Measurements from ENCODE around the gene VPS8. TPM values are rescaled to one million over a fixed set of nuclear protein-coding genes. Genes with fewer than 3 reads are reported as not detected.

The VPS8 gene
- total and polyA plus RNA-seq, 2 of the 8 experiments (the other 6 are each of a cell fraction or from before 2014, with no cell fraction given), result 13.0 to 41.0 TPM

- Histone ChIP-seq H4K91ac (replicated peaks; ENCODE audit: insufficient read length, low read length) (no peak overlapping the region), H2BK12ac (ENCODE audit: low read depth, low read length) (no peak overlapping the region), H3K27me3 (replicated peaks in 1 of 4; ENCODE audit: control insufficient read depth in 3 of 4, extremely low read depth in 1 of 4, insufficient read depth in 3 of 4, low read length in 3 of 4) (no peaks in the 10 kb centered on the region), H3K79me1 (ENCODE audit: low read depth, low read length) (no peaks in the 10 kb centered on the region), H3K36me3 (ENCODE audit: control insufficient read depth in 2 of 4, insufficient read depth in 4 of 4, low read length in 3 of 4) (no peaks in the 10 kb centered on the region), H2AFZ (ENCODE audit: low read length) (no peak overlapping the region), H3K27ac (ENCODE audit: low read depth, low read length) (no peak overlapping the region), H4K20me1 (replicated peaks in 1 of 2; ENCODE audit: control insufficient read depth in 1 of 2, insufficient read depth in 2 of 2, low read length in 2 of 2) (no peaks in the 10 kb centered on the region), H3K23me2 (ENCODE audit: low read depth, low read length) (no peaks in the 10 kb centered on the region), H3K79me2 (ENCODE audit: control insufficient read depth in 1 of 2, insufficient read depth in 2 of 2, low read length in 2 of 2) (no peaks in the 10 kb centered on the region), H2BK20ac (ENCODE audit: low read length) (no peak overlapping the region), H2BK120ac (replicated peaks; ENCODE audit: low read depth, low read length) (no peak overlapping the region), H3K56ac (replicated peaks; ENCODE audit: insufficient read length, low read depth, low read length) (no peak overlapping the region), H3K4me3 (ENCODE audit: extremely low read depth in 1 of 4, insufficient read depth in 2 of 4, low read depth in 3 of 4, low read length in 4 of 4) (no peak overlapping the region), H3K14ac (ENCODE audit: insufficient read length) (no peak overlapping the region), H2BK5ac (ENCODE audit: low read depth, low read length) (no peak overlapping the region), H3K4ac (replicated peaks; ENCODE audit: insufficient read length, low read depth, low read length) (no peak overlapping the region), H3K9ac (replicated peaks in 1 of 4; ENCODE audit: extremely low read depth in 1 of 4, low read depth in 3 of 4, low read length in 3 of 4) (no peak overlapping the region), H2BK15ac (ENCODE audit: low read length) (no peak overlapping the region), H2AK5ac (ENCODE audit: low read depth, low read length) (no peak overlapping the region), H4K8ac (ENCODE audit: extremely low read depth, insufficient read depth, low read length) (no peak overlapping the region), H3K4me1 (replicated peaks in 1 of 4; ENCODE audit: control insufficient read depth in 3 of 4, insufficient read depth in 4 of 4, low read length in 3 of 4) (no peaks in the 10 kb centered on the region), H3K18ac (ENCODE audit: extremely low read depth, low read length) (no peak overlapping the region), H3K4me2 (ENCODE audit: insufficient read depth in 1 of 2, low read depth in 2 of 2, low read length in 2 of 2) (no peak overlapping the region), H4K5ac (ENCODE audit: insufficient read length, low read depth, low read length) (no peak overlapping the region), H3K9me3 (ENCODE audit: insufficient read depth in 2 of 2, low read depth in 1 of 2, low read length in 1 of 2) (no peaks in the 10 kb centered on the region), H3K23ac (ENCODE audit: insufficient read length) (no peak overlapping the region)
- 93% methylated on average over 5 of the region's 5 CpGs; no CpG with 5 or more reads in 1 of the 2 experiments for WGBS, 2 experiments (ENCODE audit: extremely low coverage in 1 of 2, insufficient coverage in 1 of 2, insufficient read length in 1 of 2, insufficient replicate concordance in 2 of 2, low coverage in 1 of 2, low lambda C conversion rate in 2 of 2, missing lambda C conversion rate in 1 of 2)
- CTCF ChIA-PET (ENCODE audit: partially characterized antibody), result interaction anchor here (0.7 to 4.6 kb wide), 10 partner anchors 28 to 333 kb away, joined by 3 to 39 read pairs (median 4); no protein-coding TSS in a partner anchor
- no peak for DNase-seq (ENCODE audit: low read depth in 1 of 2, low spot score in 2 of 2)
- TF ChIP-seq HDAC6 (IDR thresholded peaks at IDR 0.05; ENCODE audit: low read depth, low read length), result no peak
- no peak for TF ChIP-seq CREB1 (IDR thresholded peaks at IDR 0.05)
- TF ChIP-seq NRF1 (IDR thresholded peaks at IDR 0.05; ENCODE audit: low read depth, low read length), result no peak
- no peak for TF ChIP-seq RFX5 (IDR thresholded peaks at IDR 0.05; ENCODE audit: borderline replicate concordance, low read depth, low read length)
- TF ChIP-seq MAX (IDR thresholded peaks at IDR 0.05), result no peak
- TF ChIP-seq KDM1A (IDR thresholded peaks at IDR 0.05; ENCODE audit: borderline replicate concordance, low read length), result no peak
- no peak for TF ChIP-seq RXRA (IDR thresholded peaks at IDR 0.05; ENCODE audit: insufficient read depth, low read depth, low read length)
- no peak for TF ChIP-seq ZNF274 (IDR thresholded peaks at IDR 0.05; ENCODE audit: borderline replicate concordance, extremely low read depth, low read length)
- no peak for TF ChIP-seq CEBPB (IDR thresholded peaks at IDR 0.05; ENCODE audit: low read depth, low read length)
- no peak for TF ChIP-seq SIN3A (conservative IDR thresholded peaks at IDR 0.05 in 1 of 2, IDR thresholded peaks at IDR 0.05 in 1 of 2; ENCODE audit: low read depth in 1 of 2, low read length in 2 of 2)
- TF ChIP-seq TEAD4 (IDR thresholded peaks at IDR 0.05; ENCODE audit: low read depth, low read length), result no peak
- POLR2A ChIA-PET (ENCODE audit: partially characterized antibody), result interaction anchor here (1.4 kb wide), 1 partner anchor 282 kb away, joined by 3 read pairs; no protein-coding TSS in a partner anchor
- no peak for FAIRE-seq
These were observed 5.2 kb upstream of the VPS8 start for GRCh38 chr3:184806567-184807271.
